ENCODE data around the gene NBPF1.

DNA sequence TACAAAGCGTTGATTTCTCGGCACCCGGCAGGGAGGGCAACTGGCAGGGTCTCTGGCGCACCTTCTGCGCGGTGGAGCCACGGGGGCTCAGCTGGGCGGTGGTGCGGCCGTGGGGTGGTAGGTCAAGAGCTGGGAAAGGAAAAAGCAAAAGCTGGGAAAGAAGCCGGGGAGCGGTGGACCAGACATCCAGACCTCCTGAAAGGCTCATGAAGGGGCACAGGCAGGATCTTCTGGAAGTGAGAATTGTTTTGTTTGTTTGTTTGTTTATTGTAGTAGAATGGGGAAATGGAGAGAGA is 92.1 kb downstream of the NBPF1 start:
- TF ChIP-seq POLR2A (IDR thresholded peaks at IDR 0.05; ENCODE audit: low read length) (no peak), GATA1 (IDR thresholded peaks at IDR 0.05; ENCODE audit: low read depth, low read length) (no peak)

Data from erythroblast (primary cell).